ENCODE results near the gene MYL4.

DNA sequence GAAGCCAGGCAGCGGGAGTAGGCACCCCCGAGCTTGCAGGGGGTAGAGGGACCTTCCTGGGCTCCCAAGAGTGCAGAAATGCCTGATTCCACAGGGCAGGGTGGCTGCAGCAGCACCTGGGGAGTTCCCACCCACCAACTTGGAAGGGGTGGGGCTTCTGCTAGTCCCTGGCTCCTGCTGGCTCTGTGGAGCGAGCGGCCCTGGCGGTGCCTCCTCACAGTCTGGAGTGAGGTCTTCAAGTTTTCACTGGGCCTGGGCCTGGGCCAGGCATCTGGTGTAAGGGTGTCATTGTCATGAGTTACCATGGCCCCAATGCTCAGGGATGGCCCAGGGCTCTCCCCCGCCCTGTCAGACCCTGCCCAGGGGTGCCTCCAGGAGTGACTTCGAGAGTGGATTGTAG, 28.7 kb downstream of the MYL4 start:
- TF ChIP-seq GATA2 (IDR thresholded peaks at IDR 0.05; ENCODE audit: low read depth, low read length) = no peak
- TF ChIP-seq GATA3 (IDR thresholded peaks at IDR 0.05; ENCODE audit: low read depth, low read length) = no peak
